Hepatocyte (in vitro differentiated cells): ENCODE results near the gene TTN.

Source experiments
- EZH2 ChIP-seq: fragments of 200-600 bp; sonication (generic); IDR thresholded peaks from 2 replicates; pipeline ENCODE4 v1.6.1; 2016; ENCODE audit warnings: antibody characterized with exemption, mild to moderate bottlenecking, borderline replicate concordance
- TF ChIP-seq, protein P1 (sequence below): fragments of 200-600 bp; sonication (generic); IDR thresholded peaks from 2 replicates; pipeline ENCODE4 v1.5.1; 2016; ENCODE audit warnings: antibody characterized with exemption, mild to moderate bottlenecking; ENCODE audit not compliant: poor library complexity

GRCh38 chr2:178764097-178764496, 43.1 kb downstream of the TTN start:
- TF ChIP-seq EZH2 = no peak
- TF ChIP-seq, protein P1, sequence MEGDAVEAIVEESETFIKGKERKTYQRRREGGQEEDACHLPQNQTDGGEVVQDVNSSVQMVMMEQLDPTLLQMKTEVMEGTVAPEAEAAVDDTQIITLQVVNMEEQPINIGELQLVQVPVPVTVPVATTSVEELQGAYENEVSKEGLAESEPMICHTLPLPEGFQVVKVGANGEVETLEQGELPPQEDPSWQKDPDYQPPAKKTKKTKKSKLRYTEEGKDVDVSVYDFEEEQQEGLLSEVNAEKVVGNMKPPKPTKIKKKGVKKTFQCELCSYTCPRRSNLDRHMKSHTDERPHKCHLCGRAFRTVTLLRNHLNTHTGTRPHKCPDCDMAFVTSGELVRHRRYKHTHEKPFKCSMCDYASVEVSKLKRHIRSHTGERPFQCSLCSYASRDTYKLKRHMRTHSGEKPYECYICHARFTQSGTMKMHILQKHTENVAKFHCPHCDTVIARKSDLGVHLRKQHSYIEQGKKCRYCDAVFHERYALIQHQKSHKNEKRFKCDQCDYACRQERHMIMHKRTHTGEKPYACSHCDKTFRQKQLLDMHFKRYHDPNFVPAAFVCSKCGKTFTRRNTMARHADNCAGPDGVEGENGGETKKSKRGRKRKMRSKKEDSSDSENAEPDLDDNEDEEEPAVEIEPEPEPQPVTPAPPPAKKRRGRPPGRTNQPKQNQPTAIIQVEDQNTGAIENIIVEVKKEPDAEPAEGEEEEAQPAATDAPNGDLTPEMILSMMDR = no peak
